ENCODE results near the gene KRTAP12-1.
"Not testable (repeated sequence)": the region's sequence is repeated elsewhere in the genome, so short reads cannot be mapped to it uniquely, and the experiment has no call there.

Gene KRTAP12-1

DNA sequence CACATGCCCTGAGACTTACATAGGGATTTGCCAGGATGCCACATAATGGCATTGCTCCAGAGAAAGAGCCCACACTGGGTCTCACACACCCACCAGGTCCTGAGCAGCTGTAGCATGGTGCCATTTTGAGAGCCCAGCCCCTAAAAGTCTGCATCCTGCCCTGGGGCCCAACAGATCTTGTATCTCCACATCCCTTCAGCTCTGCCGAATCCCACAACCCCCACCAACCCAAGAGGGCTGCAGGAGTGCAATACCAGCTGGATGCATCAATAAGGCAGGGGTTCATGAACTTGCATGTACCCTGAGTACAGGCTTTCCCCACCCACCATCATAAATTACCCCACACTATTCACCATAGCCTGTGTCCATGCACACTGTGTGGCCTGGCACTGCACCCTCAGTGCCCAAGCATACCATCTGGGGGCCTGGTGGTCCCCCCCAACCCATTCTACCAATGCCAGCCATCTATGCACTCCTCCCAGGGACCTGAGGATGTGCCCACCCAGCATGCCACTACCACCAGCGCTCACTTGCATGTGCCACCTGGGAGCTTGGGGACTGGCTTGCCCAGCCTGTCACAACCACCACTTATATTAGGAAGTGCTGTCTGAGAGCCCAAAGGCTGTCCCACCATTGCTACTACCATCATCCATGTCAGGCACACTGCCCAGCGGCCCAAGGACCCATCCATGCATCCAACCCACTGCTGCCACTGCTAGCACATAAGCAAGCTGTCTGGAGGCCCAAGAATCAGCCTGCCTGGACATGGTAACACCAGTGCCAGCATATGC lies 11.1 kb downstream of the KRTAP12-1 start:
- no peak for DNase-seq (ENCODE audit: low read depth in 2 of 3, low spot score in 1 of 3)

DNA sequence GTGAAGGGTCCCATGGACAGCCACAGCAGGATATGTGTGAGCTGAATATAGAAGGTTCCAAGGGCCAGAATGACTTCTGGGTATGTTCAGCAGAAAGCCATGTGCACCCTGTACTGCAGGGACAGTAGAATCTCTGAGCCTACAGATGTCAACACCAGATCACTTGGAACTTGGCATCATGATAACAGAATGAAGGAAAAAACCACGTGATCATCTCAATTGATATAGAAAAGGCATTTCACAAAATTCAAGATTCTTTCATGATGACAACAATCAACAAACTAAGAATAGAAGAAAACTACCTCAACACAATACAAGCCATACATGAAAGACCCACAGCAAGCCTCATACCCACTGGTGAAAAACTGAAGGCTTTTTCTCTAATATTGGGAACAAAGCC lies 14.4 kb downstream of the KRTAP12-1 start:
- DNase-seq (ENCODE audit: low read depth in 2 of 3, low spot score in 1 of 3), result no peak

DNA sequence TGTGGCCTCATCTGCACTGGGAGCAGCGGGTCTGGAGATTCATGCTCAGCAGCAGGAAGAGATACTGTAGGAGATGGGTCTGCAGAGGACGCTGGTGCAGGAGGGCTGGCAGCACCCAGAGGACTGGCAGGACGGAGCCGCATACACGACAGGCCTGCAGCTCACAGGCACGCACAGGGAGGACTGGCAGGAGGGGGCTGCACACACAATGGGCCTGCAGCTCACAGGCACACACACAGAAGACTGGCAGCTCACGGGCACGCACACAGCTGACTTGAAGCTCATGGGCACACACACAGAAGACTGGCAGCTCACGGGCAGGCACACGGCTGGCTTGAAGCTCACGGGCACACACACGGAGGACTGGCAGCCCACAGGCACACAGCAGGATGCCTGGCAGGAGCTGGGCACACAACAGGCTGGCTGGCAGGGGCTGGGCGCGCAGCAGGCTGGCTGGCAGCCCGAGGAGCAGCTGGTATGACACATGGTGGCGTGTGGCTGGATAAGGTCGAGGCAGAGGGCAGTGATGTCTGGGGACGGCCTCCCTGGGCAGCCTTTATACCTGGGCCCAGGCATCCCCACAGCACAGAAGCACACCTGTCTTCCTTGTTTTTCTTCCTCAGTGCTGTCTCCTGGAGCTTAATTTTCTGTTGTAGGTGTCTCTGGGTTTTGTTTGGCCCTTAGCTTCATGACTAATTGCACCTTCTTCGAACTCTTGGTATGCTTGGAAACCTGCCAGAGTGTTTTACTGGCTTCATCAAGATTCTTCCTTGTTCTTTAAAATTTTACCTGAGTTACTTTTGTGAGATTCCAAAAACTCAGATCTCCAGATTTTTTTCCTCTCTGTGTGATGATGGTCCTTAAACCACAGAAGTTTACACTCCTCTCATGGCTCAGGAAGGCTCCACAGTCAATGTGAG lies 15.3 kb downstream of the KRTAP12-1 start, which contains the start of gene KRTAP12-2:
Gene KRTAP12-2, minus strand, starts transcription at position 527 of the 920 bp plus-strand sequence. Its CDS starts 41 bp downstream, at position 486.
- DNase-seq (ENCODE audit: low read depth in 2 of 3, low spot score in 1 of 3), result no peak

DNA sequence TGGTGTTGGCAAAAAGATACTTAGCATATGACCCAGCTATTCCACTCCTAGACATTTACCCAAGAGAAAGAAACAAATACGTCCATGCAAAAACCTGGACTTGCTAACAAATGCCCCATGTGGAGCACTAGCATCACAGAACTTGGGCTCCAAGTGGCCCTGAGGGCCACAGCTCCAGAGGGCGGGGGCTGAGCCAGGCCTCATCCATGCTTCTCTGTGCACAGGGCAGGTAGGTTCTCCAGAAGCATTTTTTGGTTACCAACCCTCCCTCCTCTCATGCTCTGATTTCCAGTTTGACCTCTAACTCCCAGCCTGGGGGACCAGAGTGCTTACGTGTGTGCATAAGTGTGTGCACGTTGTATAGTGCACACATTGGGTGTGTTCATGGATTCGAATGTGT lies 17.3 kb downstream of the KRTAP12-1 start:
- DNase-seq (ENCODE audit: low read depth in 2 of 3, low spot score in 1 of 3), result no peak

DNA sequence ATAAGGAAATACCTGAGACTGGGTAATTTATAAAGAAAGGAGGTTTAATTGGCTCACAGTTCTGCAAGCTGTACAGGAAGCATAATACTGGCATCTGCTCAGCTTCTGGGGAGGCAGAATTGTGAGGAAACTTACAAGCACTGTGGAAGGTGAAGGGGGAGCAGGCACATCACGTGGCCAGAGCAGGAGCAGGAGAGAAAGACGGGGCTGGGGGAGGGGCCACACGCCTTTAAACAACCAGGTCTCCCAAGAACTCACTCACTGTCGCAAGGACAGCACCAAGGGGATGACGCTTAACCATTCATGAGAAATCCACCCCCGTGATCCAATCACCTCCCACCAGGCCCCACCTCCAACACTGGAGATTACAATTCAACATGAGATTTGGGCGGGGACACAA lies 20.4 kb downstream of the KRTAP12-1 start:
- not testable (repeated sequence) for DNase-seq (ENCODE audit: low read depth in 2 of 3, low spot score in 1 of 3)

DNA sequence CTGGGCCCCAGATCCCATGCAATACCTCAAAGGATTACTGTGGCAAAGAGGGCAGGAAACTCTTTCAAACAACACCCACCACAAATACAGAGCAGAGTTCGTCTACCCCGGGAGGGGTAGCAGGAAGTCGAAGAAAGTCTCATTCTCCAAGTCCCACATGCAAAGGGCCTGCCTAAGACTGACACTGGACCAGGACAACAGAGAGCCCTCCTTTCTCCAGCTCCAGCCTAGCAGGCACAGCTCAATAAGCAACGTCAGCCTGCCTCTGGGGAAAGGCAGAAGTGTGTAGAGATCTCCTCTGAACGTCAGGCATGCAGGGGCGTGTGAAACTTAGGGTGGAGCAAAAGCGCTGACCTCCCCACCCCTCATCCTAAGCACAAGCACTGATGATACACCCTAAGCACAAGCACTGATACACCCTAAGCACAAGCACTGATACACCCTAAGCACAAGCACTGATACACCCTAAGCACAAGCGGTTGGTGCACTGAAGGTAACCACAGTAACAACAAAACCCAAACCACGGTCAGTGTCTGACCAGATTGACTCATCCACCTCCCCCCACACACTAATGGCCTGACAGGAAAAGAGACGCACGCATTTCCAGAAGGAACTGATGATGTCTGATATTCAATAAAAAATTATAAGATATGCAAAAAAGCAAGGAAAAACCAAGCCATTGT lies 22.9 kb downstream of the KRTAP12-1 start:
- no peak for DNase-seq (ENCODE audit: low read depth in 2 of 3, low spot score in 1 of 3)

DNA sequence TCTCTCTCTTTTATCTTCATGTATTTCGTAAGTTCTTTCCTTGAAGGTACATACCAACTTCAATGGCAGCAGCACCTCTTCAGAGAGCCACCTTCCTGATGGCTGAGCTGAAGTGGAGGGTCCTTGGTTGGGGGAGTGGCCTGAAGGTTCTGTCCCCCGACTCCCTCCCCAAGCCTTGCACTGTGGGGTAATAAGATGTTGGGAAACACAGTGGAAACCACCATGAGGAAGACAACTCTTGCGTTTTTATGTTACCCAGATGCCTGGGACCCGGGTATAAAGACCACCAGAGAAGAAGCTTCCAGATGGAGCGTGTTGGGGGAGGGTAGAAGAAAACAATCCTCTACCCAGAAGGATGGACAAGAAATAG lies 23.4 kb downstream of the KRTAP12-1 start:
- DNase-seq (ENCODE audit: low read depth in 2 of 3, low spot score in 1 of 3), result no peak

DNA sequence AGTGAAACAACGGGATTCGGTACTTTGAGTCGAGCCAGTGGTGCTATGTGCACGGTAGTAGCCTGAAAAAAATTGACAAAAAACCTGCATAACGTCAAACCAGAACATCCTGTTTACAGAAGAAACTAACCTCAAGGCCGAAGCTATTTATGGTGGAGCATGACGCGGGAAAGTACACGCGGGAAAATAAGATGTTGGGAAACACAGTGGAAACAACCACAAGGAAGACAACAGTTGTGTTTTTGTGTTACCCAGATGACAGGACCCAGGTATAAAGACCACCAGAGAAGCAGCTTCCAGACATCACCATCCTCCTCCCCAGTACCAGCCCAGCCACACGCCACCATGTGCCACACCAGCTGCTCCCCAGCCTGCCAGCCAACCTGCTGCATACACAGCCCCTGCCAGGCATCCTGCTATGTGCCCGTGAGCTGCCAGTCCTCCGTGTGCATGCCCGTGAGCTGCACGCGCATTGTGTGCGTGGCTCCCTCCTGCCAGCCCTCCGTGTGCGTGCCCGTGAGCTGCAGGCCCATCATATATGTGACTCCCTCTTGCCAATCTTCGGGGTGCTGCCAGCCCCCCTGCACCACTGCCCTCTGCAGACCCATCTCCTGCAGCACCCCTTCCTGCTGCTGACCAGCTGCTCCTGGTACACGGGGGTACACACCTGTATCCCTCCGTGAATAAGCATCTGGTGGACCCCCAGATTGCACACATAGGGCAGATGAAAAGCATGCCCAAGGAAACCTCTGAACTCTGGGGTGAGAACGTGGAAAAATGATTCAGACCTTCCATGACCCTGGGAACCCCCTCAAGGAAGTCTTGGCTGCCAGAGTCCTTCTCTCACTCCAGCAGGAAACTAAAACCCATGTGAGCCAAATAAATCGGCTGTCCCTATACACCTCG lies 24.1 kb downstream of the KRTAP12-1 start, which contains the start of gene KRTAP12-3:
Gene KRTAP12-3, plus strand, starts transcription at position 298 of the 906 bp plus-strand sequence. Its CDS starts 48 bp downstream, at position 346.
- no peak for DNase-seq (ENCODE audit: low read depth in 2 of 3, low spot score in 1 of 3)

DNA sequence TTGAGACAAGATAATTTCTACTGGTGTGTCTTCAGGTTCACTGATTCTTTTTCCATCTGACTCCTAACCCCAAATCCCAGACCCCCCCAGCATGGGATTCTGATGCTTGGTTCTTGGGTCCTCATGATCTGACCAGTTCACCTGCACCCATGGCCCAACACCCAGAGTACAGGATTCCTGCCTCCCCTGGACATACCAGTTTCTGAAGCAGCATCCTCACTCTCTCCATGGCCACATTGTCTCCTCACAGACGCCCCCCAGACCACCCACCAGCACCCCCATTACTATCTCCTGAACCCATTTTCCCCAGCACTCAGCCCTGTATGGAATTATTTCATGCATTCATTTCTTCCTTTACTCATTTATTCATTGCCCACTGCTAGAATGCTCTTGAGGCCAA lies 25.1 kb downstream of the KRTAP12-1 start:
- DNase-seq (ENCODE audit: low read depth in 2 of 3, low spot score in 1 of 3), result no peak

DNA sequence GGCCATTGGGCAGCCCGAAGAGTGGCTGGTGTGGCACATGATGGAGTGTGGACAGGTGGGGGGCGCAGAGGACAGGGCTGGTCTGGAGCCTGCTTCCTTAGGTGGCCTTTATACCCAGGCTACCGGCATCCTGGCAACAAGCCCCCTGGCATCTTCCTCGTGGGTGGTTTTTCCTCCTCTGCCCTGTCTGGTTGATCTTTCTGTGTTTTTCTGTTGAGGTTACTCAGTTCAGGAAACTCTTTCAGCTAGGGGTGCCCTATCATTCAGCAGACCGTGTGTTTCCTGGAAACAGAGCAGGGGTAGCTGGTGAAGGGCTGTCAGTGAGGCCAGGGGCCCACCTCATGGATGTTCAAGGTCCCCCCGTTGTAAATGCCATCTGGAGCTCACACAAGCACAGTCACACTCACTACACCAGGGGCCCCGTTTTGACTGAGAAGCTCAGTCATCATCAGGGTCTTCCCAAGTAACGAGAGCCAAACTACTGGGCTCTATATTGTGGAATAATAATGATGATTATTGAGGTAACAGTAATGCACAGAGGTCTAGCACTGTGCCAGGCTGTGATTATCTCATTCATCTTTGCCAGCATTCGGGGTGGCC lies 27.3 kb downstream of the KRTAP12-1 start, which contains the start of gene KRTAP12-4:
Gene KRTAP12-4, minus strand, starts transcription at position 84 of the 600 bp plus-strand sequence. Its CDS starts 45 bp downstream, at position 39.
- no peak for DNase-seq (ENCODE audit: low read depth in 2 of 3, low spot score in 1 of 3)

DNA sequence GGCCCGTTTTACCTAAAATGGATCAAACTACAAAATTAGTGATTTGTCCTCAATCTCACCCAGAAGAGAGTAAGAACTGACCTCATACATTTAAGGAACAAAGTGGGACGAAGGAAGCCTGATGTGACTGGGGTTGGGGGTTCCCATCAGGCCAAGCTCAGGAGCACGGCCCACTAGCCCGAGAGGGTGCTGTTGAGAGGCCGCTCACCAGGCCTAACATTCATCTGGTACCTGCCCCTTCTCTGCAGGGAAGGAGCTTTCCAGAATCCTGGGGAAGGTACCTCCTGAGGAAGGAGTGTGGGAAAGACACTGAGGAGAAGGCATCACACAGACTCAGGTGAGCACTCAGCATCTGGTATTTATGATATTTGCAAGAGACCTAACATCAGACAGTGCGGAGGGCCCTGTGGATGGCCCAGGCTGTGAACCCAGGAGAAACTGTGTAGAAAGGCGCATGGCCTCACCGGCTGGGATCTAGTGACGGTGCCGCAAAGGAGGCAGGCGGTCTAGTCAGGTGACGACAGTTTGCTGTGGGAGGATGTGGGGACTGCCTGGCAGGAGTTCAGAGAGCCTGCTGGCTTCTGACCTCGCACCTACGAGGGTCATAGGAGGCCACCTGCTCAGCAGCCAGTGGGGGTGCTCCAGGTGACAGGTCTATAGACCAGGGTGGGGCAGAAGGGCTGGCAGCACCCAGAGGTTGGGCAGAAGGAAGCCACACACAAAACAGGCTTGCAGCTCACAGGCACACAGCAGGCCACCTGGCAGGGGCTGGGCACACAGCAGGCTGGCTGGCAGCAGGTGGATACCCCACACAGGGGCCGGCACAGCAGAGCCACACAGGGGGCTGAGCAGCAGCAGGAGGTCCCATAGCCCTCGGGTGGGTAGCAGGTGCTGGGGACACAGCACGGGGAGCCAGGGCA lies 28.0 kb downstream of the KRTAP12-1 start:
- DNase-seq (ENCODE audit: low read depth in 2 of 3, low spot score in 1 of 3), result no peak

DNA sequence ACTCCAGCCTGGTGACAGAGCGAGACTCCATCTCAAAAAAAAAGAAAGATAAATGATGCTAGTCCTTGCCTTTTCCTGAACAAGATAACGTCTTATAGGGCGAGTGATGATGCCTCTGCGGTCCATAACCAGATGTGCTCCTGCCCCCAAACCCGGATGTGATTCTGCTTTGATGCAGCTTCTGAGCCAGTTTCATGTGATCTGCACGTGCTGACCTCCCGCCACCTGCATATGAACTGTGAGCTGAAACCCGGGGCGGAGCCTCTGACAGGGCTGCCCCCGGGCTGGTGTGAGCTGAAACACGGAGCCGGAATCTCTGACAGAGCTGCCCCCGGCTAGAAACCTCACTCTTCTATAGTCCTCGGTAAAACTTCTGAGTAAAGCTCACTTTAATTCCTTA lies 28.8 kb downstream of the KRTAP12-1 start:
- no peak for DNase-seq (ENCODE audit: low read depth in 2 of 3, low spot score in 1 of 3)

DNA sequence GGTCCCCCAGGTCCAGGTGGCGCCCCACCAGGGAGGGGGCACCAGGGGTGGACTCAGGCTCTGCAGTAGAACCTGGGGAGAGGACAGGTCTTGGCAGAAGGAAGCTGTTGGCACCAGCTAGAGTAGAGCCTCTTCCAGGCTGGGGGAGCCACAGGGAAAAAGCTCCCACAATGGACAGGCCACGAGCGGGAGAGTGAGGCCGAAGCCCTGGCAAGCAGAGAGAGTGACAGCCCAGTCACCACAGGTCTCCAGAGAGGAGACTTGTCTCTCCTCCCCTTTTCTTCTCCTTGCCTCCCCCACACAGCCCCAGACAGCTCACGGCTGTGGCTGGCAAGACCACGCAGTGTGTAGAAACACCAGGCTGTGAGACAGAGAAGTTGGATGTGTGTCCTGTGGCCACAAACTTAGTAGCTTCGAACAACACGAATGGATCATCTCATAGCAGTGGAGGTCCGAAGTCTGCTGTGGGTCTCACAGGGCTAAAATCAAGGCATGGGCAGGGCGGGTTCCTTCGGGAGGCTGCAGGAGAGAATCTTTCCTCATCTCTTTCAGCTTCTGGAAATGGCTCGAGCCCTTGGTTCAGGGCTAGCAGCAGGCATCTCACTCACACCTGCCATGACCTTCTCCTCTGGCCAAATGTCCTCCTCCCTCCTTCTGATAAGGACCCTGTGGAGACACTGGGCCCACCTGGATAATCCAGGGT lies 30.8 kb downstream of the KRTAP12-1 start:
- no peak for DNase-seq (ENCODE audit: low read depth in 2 of 3, low spot score in 1 of 3)

DNA sequence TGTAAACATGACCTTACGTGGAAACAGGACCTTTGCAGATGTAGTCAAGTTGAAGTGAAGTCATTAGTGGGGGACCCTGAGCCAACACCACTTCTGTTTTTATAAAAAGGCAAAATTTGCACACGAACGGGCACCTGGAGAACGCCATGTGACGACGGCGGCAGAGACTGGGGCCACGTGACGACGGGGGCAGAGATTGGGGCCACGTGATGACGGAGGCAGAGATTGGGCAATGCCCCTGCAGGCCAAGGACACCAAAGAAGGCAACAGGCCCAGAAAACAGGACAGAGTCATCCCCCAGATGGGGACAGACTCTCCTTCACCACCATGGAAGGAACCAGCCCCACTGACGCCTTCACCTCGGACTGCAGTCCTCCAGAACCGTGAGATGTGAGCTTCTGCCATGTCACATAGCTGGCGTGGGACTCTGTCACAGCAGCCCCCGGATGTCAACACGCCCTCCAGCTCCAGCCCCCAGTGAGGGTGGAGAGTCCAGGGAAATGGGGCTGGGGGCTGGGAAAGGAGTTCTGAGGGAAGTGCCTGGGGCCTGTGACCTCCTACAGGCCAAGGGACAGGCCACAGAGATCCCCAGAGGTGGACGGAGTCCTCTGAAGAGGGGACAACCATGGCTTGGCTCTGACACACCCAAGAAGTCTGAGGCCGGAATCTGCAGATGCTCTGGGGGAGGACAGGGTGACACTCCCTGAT lies 31.5 kb downstream of the KRTAP12-1 start:
- no peak for DNase-seq (ENCODE audit: low read depth in 2 of 3, low spot score in 1 of 3)

DNA sequence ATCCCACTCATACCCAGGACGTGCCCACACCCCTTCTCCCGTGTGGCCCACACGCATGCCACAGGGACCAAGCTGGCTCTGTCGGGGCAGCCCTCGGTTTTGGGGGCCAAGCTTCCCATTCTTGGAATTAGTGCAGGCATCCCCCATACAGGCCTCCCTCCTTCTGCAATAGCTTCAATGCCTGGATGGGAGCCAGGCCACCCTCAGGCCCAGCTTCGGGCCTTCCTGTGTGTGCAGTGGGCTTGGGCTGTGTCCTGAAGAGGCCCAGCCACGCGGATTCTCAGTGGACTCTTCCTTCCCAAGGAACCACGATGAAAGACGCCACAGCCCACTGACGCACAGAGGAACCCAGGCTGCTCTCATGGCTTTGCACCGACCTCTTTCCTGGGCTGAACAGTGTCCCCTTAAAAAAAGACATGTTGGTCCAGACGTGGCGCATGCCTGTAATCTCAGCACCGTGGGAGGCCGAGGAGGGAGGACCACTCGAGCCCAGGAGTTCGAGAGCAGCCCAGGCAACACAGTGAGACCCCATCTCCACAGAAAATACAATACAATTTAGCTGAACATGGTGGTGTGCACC lies 32.4 kb downstream of the KRTAP12-1 start:
- DNase-seq (ENCODE audit: low read depth in 2 of 3, low spot score in 1 of 3), result no peak

DNA sequence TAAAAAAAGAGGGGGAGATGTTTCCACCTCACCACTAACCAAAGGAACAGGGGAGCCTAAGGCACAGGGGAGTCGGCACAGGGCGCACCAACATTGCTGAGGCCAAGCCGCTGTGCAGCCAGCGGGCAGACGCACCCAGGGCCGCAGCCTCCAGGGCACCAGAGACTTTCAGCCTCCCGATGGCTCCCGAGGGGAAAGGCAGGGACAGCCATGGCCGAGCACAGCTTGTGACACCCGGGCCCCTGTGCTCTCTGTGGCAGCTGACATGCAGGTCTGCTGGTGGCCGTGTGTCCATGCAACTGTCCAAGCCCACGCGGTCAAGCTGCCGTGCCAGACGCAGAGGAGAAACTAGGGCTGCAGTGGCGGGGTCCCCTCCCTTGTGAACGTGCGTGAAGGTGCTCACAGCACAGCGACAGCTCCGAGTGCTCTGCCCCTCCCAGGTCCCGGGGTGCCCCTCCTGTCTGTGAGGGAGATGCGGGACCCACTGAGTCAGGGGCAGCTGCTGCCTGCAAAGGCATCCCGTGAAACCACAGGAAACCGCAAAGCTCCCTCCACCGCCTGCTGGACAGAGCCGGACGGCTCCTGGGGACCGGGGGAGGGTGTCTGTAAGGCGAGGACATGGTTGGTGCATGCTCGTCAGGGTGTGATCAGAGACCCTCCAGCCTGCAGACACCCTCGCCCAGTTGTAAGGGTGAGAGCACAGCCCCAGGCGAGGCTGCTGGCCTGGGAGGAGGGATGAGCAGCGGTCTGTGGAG lies 33.2 kb downstream of the KRTAP12-1 start:
- no peak for DNase-seq (ENCODE audit: low read depth in 2 of 3, low spot score in 1 of 3)

DNA sequence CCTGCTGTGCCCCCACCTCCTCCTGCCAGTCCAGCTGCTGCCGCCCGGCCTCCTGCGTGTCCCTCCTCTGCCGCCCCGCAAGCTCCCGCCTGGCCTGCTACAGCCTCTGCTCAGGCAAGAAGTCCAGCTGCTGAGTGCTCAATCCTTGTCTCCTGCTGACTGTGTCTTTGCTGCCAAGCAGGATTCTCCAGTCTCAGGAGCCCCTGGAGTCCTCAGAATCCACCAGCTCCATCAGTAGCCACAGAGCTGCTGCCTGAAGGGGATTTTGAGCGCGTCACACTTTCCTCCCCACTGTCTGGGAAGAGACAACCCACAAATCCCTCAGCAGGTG lies 34.8 kb downstream of the KRTAP12-1 start:
- no peak for DNase-seq (ENCODE audit: low read depth in 2 of 3, low spot score in 1 of 3)

All from stimulated activated CD4-positive, alpha-beta T cell treated with anti-CD3 and anti-CD28 coated beads, Interleukin-12 subunit alpha, Interleukin-12 subunit beta, amount 100 ng/mL, for 48 hours (primary cell).